ENCODE results near the gene LRRC7.

- TF ChIP-seq CTCF (IDR thresholded peaks at IDR 0.05) (no peak), POLR2A (IDR thresholded peaks at IDR 0.05) (no peak)
Measured at GRCh38 chr1:69657971-69658370, 90.2 kb downstream of the LRRC7 start.
